Neuronal stem cell (in vitro differentiated cells): ENCODE measurements around the gene YPEL1.
A peak's percentile ranks its signal among the peaks of the same experiment; 100 is the strongest.

Experiments
- DNase-seq: peaks from one replicate; pipeline ENCODE4 v3.0.0-alpha.2; 2013; ENCODE audit warnings: low spot score
- H2AFZ ChIP-seq: one replicate; pipeline ENCODE4 v1.6.1; 2013; ENCODE audit warnings: mild to moderate bottlenecking, low read length, inconsistent platforms
- H2AK5ac ChIP-seq: 2 replicates; pipeline ENCODE4 v1.6.1; 2013; ENCODE audit warnings: low read depth, mild to moderate bottlenecking, inconsistent platforms, low read length, moderate library complexity, mixed read lengths
- H2BK120ac ChIP-seq: 2 replicates; pipeline ENCODE4 v1.6.1; 2013; ENCODE audit warnings: low read depth, mild to moderate bottlenecking, inconsistent platforms, low read length, moderate library complexity, mixed read lengths
- H2BK12ac ChIP-seq: one replicate; pipeline ENCODE4 v1.6.1; 2013; ENCODE audit warnings: low read length, inconsistent platforms
- H2BK15ac ChIP-seq: 2 replicates; pipeline ENCODE4 v1.6.1; 2013; ENCODE audit warnings: mild to moderate bottlenecking, low read length, inconsistent platforms, mixed read lengths
- H2BK5ac ChIP-seq: one replicate; pipeline ENCODE4 v1.6.1; 2013; ENCODE audit warnings: inconsistent platforms, mild to moderate bottlenecking, low read length, moderate library complexity
- H3K14ac ChIP-seq: one replicate; pipeline ENCODE4 v1.6.1; 2013; ENCODE audit warnings: low read length, inconsistent platforms
- H3K18ac ChIP-seq: 2 replicates; pipeline ENCODE4 v1.6.1; 2013; ENCODE audit warnings: low read length, inconsistent platforms
- H3K23ac ChIP-seq: 2 replicates; pipeline ENCODE4 v1.6.1; 2013; ENCODE audit warnings: low read depth, mild to moderate bottlenecking, mixed read lengths, low read length, inconsistent platforms; ENCODE audit not compliant: poor library complexity
- H3K27ac ChIP-seq: replicated peaks from 3 replicates; pipeline ENCODE4 v1.5.1; 2013; ENCODE audit warnings: low read length, inconsistent platforms
- H3K27me3 ChIP-seq, 3 experiments: 2 replicates each; pipeline ENCODE4 v1.6.1; 2013; ENCODE audit warnings: low read length in 3 of 3, mild to moderate bottlenecking in 2 of 3, inconsistent platforms in 1 of 3, low read depth in 1 of 3, mixed read lengths in 1 of 3, moderate library complexity in 1 of 3; ENCODE audit not compliant: control insufficient read depth in 3 of 3, insufficient read depth in 3 of 3
- H3K36me3 ChIP-seq, 2 donors: replicated peaks in 1 of 2; 2 replicates each; pipeline ENCODE4 v1.6.1; 2013; ENCODE audit warnings: low read length in 2 of 2; ENCODE audit not compliant: control insufficient read depth in 2 of 2, insufficient read depth in 2 of 2
- H3K4ac ChIP-seq: 2 replicates; pipeline ENCODE4 v1.6.1; 2013; ENCODE audit warnings: inconsistent platforms, mild to moderate bottlenecking, low read length, moderate library complexity
- H3K4me1 ChIP-seq, 2 donors: 1 replicate in 1 of 2; 2 replicates in 1 of 2; pipeline ENCODE4 v1.6.1; 2013; ENCODE audit warnings: low read length in 2 of 2, low read depth in 1 of 2; ENCODE audit not compliant: control insufficient read depth in 2 of 2, insufficient read depth in 1 of 2
- H3K4me2 ChIP-seq: one replicate; pipeline ENCODE4 v1.6.1; 2013; ENCODE audit warnings: mild to moderate bottlenecking, low read length, inconsistent platforms; ENCODE audit not compliant: insufficient read depth, poor library complexity, severe bottlenecking
- H3K4me3 ChIP-seq, 2 donors: 2 replicates each; pipeline ENCODE4 v1.5.1; 2013; ENCODE audit warnings: low read length in 2 of 2, mild to moderate bottlenecking in 2 of 2, inconsistent platforms in 1 of 2, moderate library complexity in 1 of 2
- H3K79me1 ChIP-seq: one replicate; pipeline ENCODE4 v1.6.1; 2013; ENCODE audit warnings: low read depth, mild to moderate bottlenecking, inconsistent platforms, low read length, moderate library complexity
- H3K9ac ChIP-seq: one replicate; pipeline ENCODE4 v1.6.1; 2013; ENCODE audit warnings: mild to moderate bottlenecking, low read depth, low read length, inconsistent platforms; ENCODE audit not compliant: poor library complexity
- H3K9me3 ChIP-seq, 2 donors: replicated peaks in 1 of 2; 2 replicates each; pipeline versions ENCODE3 to v1.6.1; 2013; ENCODE audit warnings: low read length in 2 of 2, mild to moderate bottlenecking in 2 of 2, inconsistent platforms in 1 of 2, low read depth in 1 of 2, mixed read lengths in 1 of 2, moderate library complexity in 1 of 2; ENCODE audit not compliant: control insufficient read depth in 2 of 2, insufficient read depth in 1 of 2
- H4K8ac ChIP-seq: one replicate; pipeline ENCODE4 v1.6.1; 2013; ENCODE audit warnings: low read depth, mild to moderate bottlenecking, inconsistent platforms, low read length, moderate library complexity
- H4K91ac ChIP-seq: one replicate; pipeline ENCODE4 v1.6.1; 2013; ENCODE audit warnings: low read length, low read depth, mild to moderate bottlenecking, inconsistent platforms; ENCODE audit not compliant: poor library complexity
- WGBS, 2 donors: extraction: QIAGEN DNeasy Blood & Tissue Kit; methylation state at CpG; one replicate each; pipeline ENCODE4 v1.1.7; 2013; ENCODE audit warnings: missing lambda C conversion rate in 2 of 2, mixed read lengths in 1 of 2; ENCODE audit not compliant: insufficient read length in 2 of 2, insufficient replicate concordance in 1 of 2; ENCODE audit errors: extremely low coverage in 2 of 2; 5-methylcytosine and 5-hydroxymethylcytosine counted together

Gene YPEL1

DNA sequence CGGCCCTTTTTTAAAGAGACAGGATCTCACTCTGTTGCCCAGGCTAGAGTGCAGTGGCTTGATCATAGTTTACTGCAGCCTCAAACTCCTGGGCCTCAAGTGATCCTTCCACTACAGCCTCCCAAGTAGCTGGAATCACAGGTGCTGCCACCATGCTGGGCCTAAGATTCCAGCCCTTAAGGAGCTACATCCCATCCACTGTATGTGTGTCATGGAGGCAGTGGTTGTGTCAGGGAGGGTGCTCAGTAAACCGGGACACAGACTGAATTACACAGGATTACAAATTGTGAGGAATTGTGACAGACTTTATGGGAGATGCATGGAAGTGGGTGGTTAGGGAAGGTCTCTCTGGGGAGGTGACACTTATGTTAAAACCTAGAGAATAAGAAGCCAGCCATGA is 71.9 kb downstream of the YPEL1 start:
- no peak overlapping the region for H3K4me3 ChIP-seq
- H4K8ac ChIP-seq, result no peak overlapping the region
- peaks cover 2 to 4% of the 10 kb centered on the region in 2 donors for H3K4me1 ChIP-seq
- no peak for DNase-seq
- H2BK15ac ChIP-seq, result no peak overlapping the region
- no peak overlapping the region for H3K9ac ChIP-seq
- no peak overlapping the region for H3K23ac ChIP-seq
- H3K4me2 ChIP-seq, result no peak overlapping the region
- no CpG with 5 or more reads among the region's 2 CpGs for WGBS, 2 donors
- no peak overlapping the region for H3K27ac ChIP-seq
- no peaks in the 10 kb centered on the region for H3K79me1 ChIP-seq
- no peaks in the 10 kb centered on the region for H3K27me3 ChIP-seq
- no peak overlapping the region for H2BK120ac ChIP-seq
- no peak overlapping the region for H2AK5ac ChIP-seq
- no peak overlapping the region for H2BK5ac ChIP-seq
- no peak overlapping the region for H2AFZ ChIP-seq
- no peak overlapping the region for H2BK12ac ChIP-seq
- no peak overlapping the region for H3K18ac ChIP-seq
- no peak overlapping the region for H3K14ac ChIP-seq
- H4K91ac ChIP-seq, result no peak overlapping the region
- H3K36me3 ChIP-seq, result no peaks in the 10 kb centered on the region
- H3K4ac ChIP-seq, result no peak overlapping the region
- H3K9me3 ChIP-seq, result no peaks in the 10 kb centered on the region

DNA sequence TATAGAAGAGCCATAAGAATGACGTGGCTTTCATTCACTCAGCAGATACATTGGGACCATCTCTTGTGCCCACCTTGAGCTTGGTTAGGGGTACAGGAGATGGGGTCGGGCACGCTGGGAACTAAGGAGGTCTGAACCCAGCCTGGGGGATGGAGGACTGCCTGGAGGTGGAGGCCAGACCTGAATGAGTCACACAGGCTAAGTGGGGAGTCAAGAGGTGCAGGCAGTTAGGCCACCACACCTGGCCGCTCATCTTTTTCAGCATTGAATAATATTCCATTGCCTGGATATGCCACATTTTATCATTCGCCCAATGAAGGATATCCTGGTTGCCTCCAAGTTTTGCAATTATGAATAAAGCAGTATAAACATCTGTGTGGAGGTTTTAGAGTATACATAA is 73.6 kb downstream of the YPEL1 start:
- no peak overlapping the region for H2BK15ac ChIP-seq
- no peak overlapping the region for H3K4me2 ChIP-seq
- H2BK5ac ChIP-seq, result no peak overlapping the region
- H3K9me3 ChIP-seq, result no peaks in the 10 kb centered on the region
- no peak overlapping the region for H4K91ac ChIP-seq
- H3K4ac ChIP-seq, result no peak overlapping the region
- H2AFZ ChIP-seq, result no peak overlapping the region
- no peak overlapping the region for H3K9ac ChIP-seq
- H3K27ac ChIP-seq, result no peak overlapping the region
- whole genome bisulfite sequencing, 2 donors, result no CpG with 5 or more reads among the region's 5 CpGs
- H3K18ac ChIP-seq, result no peak overlapping the region
- no peak for DNase-seq
- no peak overlapping the region for H3K14ac ChIP-seq
- H2BK12ac ChIP-seq, result no peak overlapping the region
- H2BK120ac ChIP-seq, result no peak overlapping the region
- no peaks in the 10 kb centered on the region for H3K79me1 ChIP-seq
- no peak overlapping the region for H2AK5ac ChIP-seq
- no peak overlapping the region for H4K8ac ChIP-seq
- H3K4me1 ChIP-seq, result peaks cover 8 to 9% of the 10 kb centered on the region in 2 donors
- H3K4me3 ChIP-seq, result no peak overlapping the region
- H3K36me3 ChIP-seq, result peaks cover 0 to under 1% of the 10 kb centered on the region in 2 donors
- no peaks in the 10 kb centered on the region for H3K27me3 ChIP-seq
- no peak overlapping the region for H3K23ac ChIP-seq

DNA sequence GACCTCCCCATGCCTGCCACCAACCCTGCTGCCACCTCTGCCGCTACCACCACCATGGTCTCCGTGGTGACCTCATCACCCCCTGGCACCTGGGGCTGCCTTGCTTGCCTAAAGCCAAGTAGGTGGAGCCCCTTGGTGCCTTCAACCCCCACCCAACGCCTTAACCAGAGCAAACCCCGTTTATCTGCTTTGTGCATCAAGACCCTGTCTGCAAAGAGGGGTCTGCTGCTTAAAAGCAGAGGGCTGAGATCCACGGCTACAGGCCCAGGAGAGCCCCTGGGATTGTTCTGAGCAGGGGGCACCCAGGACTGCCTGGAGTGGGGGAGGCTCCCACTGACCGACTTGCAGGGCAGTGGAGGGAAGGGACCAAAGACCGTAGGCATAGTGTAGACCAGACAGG is 74.7 kb downstream of the YPEL1 start:
- no peak overlapping the region for H4K91ac ChIP-seq
- no peak overlapping the region for H2BK12ac ChIP-seq
- peak overlapping the region; percentile 83 for H3K23ac ChIP-seq
- no peak overlapping the region for H3K4ac ChIP-seq
- no peak overlapping the region for H3K27ac ChIP-seq
- H3K18ac ChIP-seq, result no peak overlapping the region
- no peak overlapping the region for H3K9ac ChIP-seq
- H3K4me1 ChIP-seq, result peaks cover 14 to 15% of the 10 kb centered on the region in 2 donors
- DNase-seq, result no peak
- H2BK120ac ChIP-seq, result no peak overlapping the region
- H2BK15ac ChIP-seq, result no peak overlapping the region
- H3K36me3 ChIP-seq, result peaks cover 4 to 11% of the 10 kb centered on the region in 2 donors
- H3K14ac ChIP-seq, result no peak overlapping the region
- H3K79me1 ChIP-seq, result no peaks in the 10 kb centered on the region
- no peak overlapping the region for H4K8ac ChIP-seq
- peak overlapping the region; percentile 9 for H2AK5ac ChIP-seq
- H3K4me2 ChIP-seq, result no peak overlapping the region
- no CpG with 5 or more reads among the region's 7 CpGs for WGBS, 2 donors
- no peaks in the 10 kb centered on the region for H3K27me3 ChIP-seq
- H2AFZ ChIP-seq, result no peak overlapping the region
- no peak overlapping the region for H2BK5ac ChIP-seq
- no peaks in the 10 kb centered on the region for H3K9me3 ChIP-seq
- H3K4me3 ChIP-seq, result no peak overlapping the region

DNA sequence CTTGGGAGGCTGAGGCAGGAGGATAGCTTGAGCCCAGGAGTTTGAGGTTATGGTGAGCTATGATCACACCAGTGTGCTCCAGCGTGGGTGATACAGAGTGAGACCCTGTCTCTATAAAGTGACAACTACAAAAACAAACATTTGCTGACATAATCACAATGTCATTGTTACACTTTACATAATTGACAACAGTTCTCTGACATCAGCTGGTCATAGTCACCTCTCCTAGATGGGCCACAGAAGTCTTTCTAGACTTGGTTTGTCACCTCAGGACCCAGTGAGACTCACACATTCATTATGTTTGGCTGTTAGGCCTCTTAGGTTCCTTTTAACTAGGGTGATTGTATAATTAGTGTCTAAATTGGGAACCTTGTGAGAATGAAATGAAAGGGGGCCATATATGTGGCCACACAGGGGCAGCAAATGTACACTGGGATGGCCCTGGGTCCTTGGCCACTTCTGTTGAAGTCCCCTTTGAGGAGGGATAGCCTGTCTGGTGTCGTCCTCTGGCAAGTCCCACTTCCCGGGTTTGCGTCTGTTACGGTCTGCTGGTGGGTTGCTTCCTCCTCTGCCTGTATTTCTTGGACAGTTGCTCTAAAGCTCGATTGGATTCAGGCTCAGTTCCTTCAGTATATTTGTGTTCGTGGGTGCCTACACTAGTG is 75.6 kb downstream of the YPEL1 start:
- WGBS, 2 donors, result no CpG with 5 or more reads among the region's 7 CpGs
- H3K4me3 ChIP-seq, result no peak overlapping the region
- H2BK120ac ChIP-seq, result no peak overlapping the region
- no peaks in the 10 kb centered on the region for H3K9me3 ChIP-seq
- H3K27me3 ChIP-seq, result no peaks in the 10 kb centered on the region
- H2BK12ac ChIP-seq, result no peak overlapping the region
- H3K23ac ChIP-seq, result no peak overlapping the region
- no peak overlapping the region for H4K91ac ChIP-seq
- no peak for DNase-seq
- H3K27ac ChIP-seq, result no peak overlapping the region
- no peak overlapping the region for H2AFZ ChIP-seq
- no peak overlapping the region for H3K14ac ChIP-seq
- H3K79me1 ChIP-seq, result no peaks in the 10 kb centered on the region
- no peak overlapping the region for H2BK15ac ChIP-seq
- no peak overlapping the region for H2AK5ac ChIP-seq
- H3K9ac ChIP-seq, result no peak overlapping the region
- H3K4me2 ChIP-seq, result no peak overlapping the region
- H3K18ac ChIP-seq, result no peak overlapping the region
- H2BK5ac ChIP-seq, result no peak overlapping the region
- H3K36me3 ChIP-seq, result peaks cover 6 to 17% of the 10 kb centered on the region in 2 donors
- H4K8ac ChIP-seq, result no peak overlapping the region
- peaks cover 11 to 13% of the 10 kb centered on the region in 2 donors for H3K4me1 ChIP-seq
- no peak overlapping the region for H3K4ac ChIP-seq
